OCI-LY1 (cell line): ENCODE measurements around the gene UST.

ENCODE experiments used
- EZH2 ChIP-seq: fragments of 200-600 bp; sonication (generic), shearing (Covaris generic); IDR thresholded peaks from 2 replicates; pipeline ENCODE4 v1.8.0; 2017; ENCODE audit warnings: borderline replicate concordance, mixed run types, mild to moderate bottlenecking, antibody characterized with exemption, low read length, moderate library complexity, mixed read lengths
- TF ChIP-seq, protein P1 (sequence below): fragments of 200-600 bp; sonication (generic), shearing (Covaris generic); IDR thresholded peaks from 2 replicates; pipeline ENCODE4 v1.5.1; 2017; ENCODE audit warnings: mild to moderate bottlenecking, antibody characterized with exemption, low read length, moderate library complexity, mixed read lengths

DNA sequence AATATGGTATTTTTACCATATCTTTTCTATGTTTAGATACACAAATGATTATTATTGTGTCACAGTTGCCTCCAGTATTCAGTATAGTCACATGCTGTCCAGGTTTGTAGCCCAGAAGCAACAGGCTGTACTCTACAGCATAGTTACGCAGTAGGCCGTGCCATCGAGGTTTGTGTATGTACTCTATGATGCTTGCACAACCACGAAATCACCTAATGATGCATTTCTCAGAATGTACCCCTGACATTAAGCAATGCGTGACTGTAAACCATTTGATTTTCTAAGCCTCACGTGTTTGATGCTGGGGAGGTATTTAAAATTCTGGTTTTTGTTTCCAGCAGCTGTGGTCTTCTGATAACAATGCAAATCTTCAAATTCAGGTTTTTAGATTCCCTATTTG is 207.6 kb downstream of the UST start:
- TF ChIP-seq, protein P1, sequence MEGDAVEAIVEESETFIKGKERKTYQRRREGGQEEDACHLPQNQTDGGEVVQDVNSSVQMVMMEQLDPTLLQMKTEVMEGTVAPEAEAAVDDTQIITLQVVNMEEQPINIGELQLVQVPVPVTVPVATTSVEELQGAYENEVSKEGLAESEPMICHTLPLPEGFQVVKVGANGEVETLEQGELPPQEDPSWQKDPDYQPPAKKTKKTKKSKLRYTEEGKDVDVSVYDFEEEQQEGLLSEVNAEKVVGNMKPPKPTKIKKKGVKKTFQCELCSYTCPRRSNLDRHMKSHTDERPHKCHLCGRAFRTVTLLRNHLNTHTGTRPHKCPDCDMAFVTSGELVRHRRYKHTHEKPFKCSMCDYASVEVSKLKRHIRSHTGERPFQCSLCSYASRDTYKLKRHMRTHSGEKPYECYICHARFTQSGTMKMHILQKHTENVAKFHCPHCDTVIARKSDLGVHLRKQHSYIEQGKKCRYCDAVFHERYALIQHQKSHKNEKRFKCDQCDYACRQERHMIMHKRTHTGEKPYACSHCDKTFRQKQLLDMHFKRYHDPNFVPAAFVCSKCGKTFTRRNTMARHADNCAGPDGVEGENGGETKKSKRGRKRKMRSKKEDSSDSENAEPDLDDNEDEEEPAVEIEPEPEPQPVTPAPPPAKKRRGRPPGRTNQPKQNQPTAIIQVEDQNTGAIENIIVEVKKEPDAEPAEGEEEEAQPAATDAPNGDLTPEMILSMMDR: no peak
- no peak for TF ChIP-seq EZH2
